ENCODE data around the gene GLT6D1. TPM values are rescaled to one million over a fixed set of nuclear protein-coding genes. Genes with fewer than 3 reads are reported as not detected.

Gene GLT6D1
- total RNA-seq, 2 donors from 2014 or later = not detected

- H3K27me3 ChIP-seq = no peaks in the 10 kb centered on the region
- peak; percentile 54 for DNase-seq (ENCODE audit: low spot score)
Measured at GRCh38 chr9:135575995-135576631, 63.2 kb downstream of the GLT6D1 start.

GRCh38 chr9:135574943-135575342, 64.4 kb downstream of the GLT6D1 start:
- H3K27me3 ChIP-seq = no peaks in the 10 kb centered on the region
- no peak for DNase-seq (ENCODE audit: low spot score)
- no peaks in the 10 kb centered on the region for H3K36me3 ChIP-seq
- no peak overlapping the region for H3K27ac ChIP-seq
- no peaks in the 10 kb centered on the region for H3K4me1 ChIP-seq
- no peaks in the 10 kb centered on the region for H3K9me3 ChIP-seq
- TF ChIP-seq CTCF (IDR thresholded peaks at IDR 0.05) = no peak
- H3K4me3 ChIP-seq = no peak overlapping the region

More at GRCh38 chr9:135575995-135576631, 63.2 kb downstream of the GLT6D1 start:
- Histone ChIP-seq H3K4me1 (no peaks in the 10 kb centered on the region), H3K27ac (no peak overlapping the region), H3K9me3 (no peaks in the 10 kb centered on the region), H3K4me3 (no peak overlapping the region), H3K36me3 (no peaks in the 10 kb centered on the region)
- no peak for TF ChIP-seq CTCF (IDR thresholded peaks at IDR 0.05)

GRCh38 chr9:135574331-135574730, 65.0 kb downstream of the GLT6D1 start:
- H3K4me1 ChIP-seq = no peaks in the 10 kb centered on the region
- H3K36me3 ChIP-seq = no peaks in the 10 kb centered on the region
- no peak for TF ChIP-seq CTCF (IDR thresholded peaks at IDR 0.05)
- no peak for DNase-seq (ENCODE audit: low spot score)
- no peak overlapping the region for H3K27ac ChIP-seq
- H3K4me3 ChIP-seq = no peak overlapping the region
- no peaks in the 10 kb centered on the region for H3K27me3 ChIP-seq
- H3K9me3 ChIP-seq = peaks cover 0 to 2% of the 10 kb centered on the region in 2 donors

Other genes starting within 250 kb of the GLT6D1 start
- gene PPP1R26, start 159.8 kb downstream of the GLT6D1 start, total RNA-seq = 10 to 100 TPM; 17.4 to 18.7 TPM
- 10 to 100 TPM; 40.9 to 72.5 TPM for gene MRPS2, start 138.9 kb downstream of the GLT6D1 start, total RNA-seq
- not detected for gene LCN1, start 118.1 kb downstream of the GLT6D1 start, total RNA-seq
- not detected for gene OBP2A, start 93.4 kb downstream of the GLT6D1 start, total RNA-seq
- gene PAEP, start 77.8 kb downstream of the GLT6D1 start, total RNA-seq = not detected
- gene LCN9, start 23.8 kb upstream of the GLT6D1 start, total RNA-seq = not detected
- gene SOHLH1, start 59.9 kb upstream of the GLT6D1 start, total RNA-seq = not detected
- under 1 TPM in 1 of 2 donors, not detected in 1; 0.48 TPM for gene KCNT1, start 62.6 kb upstream of the GLT6D1 start, total RNA-seq